M059J (cell line): Measurements from ENCODE around the gene CNPY1. TPM values are rescaled to one million over a fixed set of nuclear protein-coding genes. Genes with fewer than 3 reads are reported as not detected.

Experiments
- DNase-seq: peaks from one replicate; pipeline ENCODE4 v3.0.0-alpha.2; 2012; ENCODE audit warnings: low read depth
- total RNA-seq: library from RNA; depleted of rRNA; stranded (reverse); fragments of >200 nt; shearing (Covaris generic); gene quantifications from 2 replicates; pipeline ENCODE4 v1.2.3, GENCODE V29; 2014

CNPY1 gene
- total RNA-seq, 1 experiment from 2014 or later: not detected

GRCh38 chr7:155558961-155559360 is 12.6 kb upstream of the CNPY1 start:
- DNase-seq: no peak

- no peak for DNase-seq
Observed at GRCh38 chr7:155558351-155558750, 12.0 kb upstream of the CNPY1 start.

- DNase-seq: no peak
Observed at GRCh38 chr7:155557778-155558177, 11.4 kb upstream of the CNPY1 start.

- no peak for DNase-seq
Observed at GRCh38 chr7:155556763-155557162, 10.4 kb upstream of the CNPY1 start.

- DNase-seq: no peak
Observed at GRCh38 chr7:155555116-155555695, 8.8 kb upstream of the CNPY1 start.

GRCh38 chr7:155553871-155554270 is 7.5 kb upstream of the CNPY1 start:
- no peak for DNase-seq

- no peak for DNase-seq
Observed at GRCh38 chr7:155551785-155552611, 5.6 kb upstream of the CNPY1 start.

- DNase-seq: no peak
Observed at GRCh38 chr7:155550916-155551315, 4.6 kb upstream of the CNPY1 start.

- DNase-seq: no peak
Observed at GRCh38 chr7:155549226-155549625, 2.9 kb upstream of the CNPY1 start.

GRCh38 chr7:155547161-155547791 is 917 bp upstream of the CNPY1 start:
- no peak for DNase-seq

- no peak for DNase-seq
Observed at GRCh38 chr7:155545348-155545747, 1.0 kb downstream of the CNPY1 start.

- no peak for DNase-seq
Observed at GRCh38 chr7:155544485-155544884, 1.9 kb downstream of the CNPY1 start.

GRCh38 chr7:155543926-155544325 is 2.4 kb downstream of the CNPY1 start:
- no peak for DNase-seq

GRCh38 chr7:155543011-155543876 is 3.1 kb downstream of the CNPY1 start:
- peak; percentile 7 for DNase-seq

GRCh38 chr7:155541986-155542675 is 4.2 kb downstream of the CNPY1 start:
- no peak for DNase-seq

GRCh38 chr7:155540553-155540952 is 5.8 kb downstream of the CNPY1 start:
- DNase-seq: no peak

GRCh38 chr7:155538293-155538692 is 8.1 kb downstream of the CNPY1 start:
- DNase-seq: no peak

GRCh38 chr7:155536451-155536850 is 9.9 kb downstream of the CNPY1 start:
- DNase-seq: no peak

GRCh38 chr7:155534691-155535090 is 11.7 kb downstream of the CNPY1 start:
- no peak for DNase-seq

GRCh38 chr7:155533827-155534690 is 12.3 kb downstream of the CNPY1 start:
- no peak for DNase-seq
